B cell (primary cell): ENCODE measurements around the gene CD52.

Experiments
- EZH2 ChIP-seq: IDR thresholded peaks from 2 replicates; pipeline ENCODE4 v1.6.1; 2012; ENCODE audit warnings: borderline replicate concordance, low read depth, mild to moderate bottlenecking, moderate library complexity, low read length; ENCODE audit not compliant: insufficient read depth, poor library complexity, severe bottlenecking
- TF ChIP-seq, protein P1 (sequence below): fragments of 200-600 bp; IDR thresholded peaks from one replicate; pipeline ENCODE4 v1.8.0; 2022; ENCODE audit warnings: antibody characterized with exemption, mild to moderate bottlenecking

DNA sequence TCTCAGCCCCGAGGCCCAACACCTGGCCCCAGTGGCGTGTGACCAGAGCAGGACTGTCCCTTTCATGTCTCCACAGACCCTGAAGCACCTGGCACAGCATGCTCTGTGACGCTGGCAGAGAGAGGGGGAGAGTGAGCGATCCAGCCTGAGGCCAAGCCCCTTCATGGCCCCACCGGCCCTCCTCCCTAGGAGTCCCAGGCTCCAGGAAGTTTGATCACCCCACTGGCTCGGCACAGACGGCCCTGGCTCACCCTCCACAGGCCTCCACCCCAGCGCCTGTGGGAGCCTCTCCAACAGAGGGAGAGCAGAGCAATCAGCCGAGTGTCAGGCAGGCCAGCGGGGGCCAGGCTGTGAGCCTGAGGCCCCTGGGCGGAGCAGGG is 26.9 kb upstream of the CD52 start:
- TF ChIP-seq, protein P1, sequence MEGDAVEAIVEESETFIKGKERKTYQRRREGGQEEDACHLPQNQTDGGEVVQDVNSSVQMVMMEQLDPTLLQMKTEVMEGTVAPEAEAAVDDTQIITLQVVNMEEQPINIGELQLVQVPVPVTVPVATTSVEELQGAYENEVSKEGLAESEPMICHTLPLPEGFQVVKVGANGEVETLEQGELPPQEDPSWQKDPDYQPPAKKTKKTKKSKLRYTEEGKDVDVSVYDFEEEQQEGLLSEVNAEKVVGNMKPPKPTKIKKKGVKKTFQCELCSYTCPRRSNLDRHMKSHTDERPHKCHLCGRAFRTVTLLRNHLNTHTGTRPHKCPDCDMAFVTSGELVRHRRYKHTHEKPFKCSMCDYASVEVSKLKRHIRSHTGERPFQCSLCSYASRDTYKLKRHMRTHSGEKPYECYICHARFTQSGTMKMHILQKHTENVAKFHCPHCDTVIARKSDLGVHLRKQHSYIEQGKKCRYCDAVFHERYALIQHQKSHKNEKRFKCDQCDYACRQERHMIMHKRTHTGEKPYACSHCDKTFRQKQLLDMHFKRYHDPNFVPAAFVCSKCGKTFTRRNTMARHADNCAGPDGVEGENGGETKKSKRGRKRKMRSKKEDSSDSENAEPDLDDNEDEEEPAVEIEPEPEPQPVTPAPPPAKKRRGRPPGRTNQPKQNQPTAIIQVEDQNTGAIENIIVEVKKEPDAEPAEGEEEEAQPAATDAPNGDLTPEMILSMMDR = no peak
- no peak for TF ChIP-seq EZH2
